GM12892 (cell line): ENCODE results near the gene ZNF195.

Source experiments
- POLR2A ChIP-seq: IDR thresholded peaks from 2 replicates; pipeline ENCODE4 v1.6.1; 2011; ENCODE audit warnings: low read depth, low read length, control low read depth
- POLR2AphosphoS5 ChIP-seq: IDR thresholded peaks from 2 replicates; pipeline ENCODE4 v1.6.1; 2011; ENCODE audit warnings: low read depth, low read length, control low read depth
- TAF1 ChIP-seq: IDR thresholded peaks from 2 replicates; pipeline ENCODE4 v1.6.1; 2011; ENCODE audit warnings: low read depth, mild to moderate bottlenecking, control low read depth, low read length, borderline replicate concordance

GRCh38 chr11:3370311-3370870, 8.6 kb downstream of the ZNF195 start:
- TF ChIP-seq POLR2A = no peak
- TF ChIP-seq POLR2AphosphoS5 = no peak
- no peak for TF ChIP-seq TAF1
